Activated naive CD8-positive, alpha-beta T cell treated with anti-CD3 and anti-CD28 coated beads, Interleukin-2, amount 50 U/mL, for 24 hours (primary cell): ENCODE measurements around the gene CNFN.
A peak's percentile ranks its signal among the peaks of the same experiment; 100 is the strongest.

ENCODE experiments used
- ATAC-seq: fragments of 150-1000 bp; cut with Tn5 transposase; one replicate; pipeline ENCODE4 v1.10.0; 2021
- DNase-seq: peaks from one replicate; pipeline ENCODE4 v3.0.0; 2021
- H3K27ac Mint-ChIP-seq: one replicate; pipeline ENCODE4 v1.8.0; 2021; ENCODE audit warnings: mild to moderate bottlenecking, mixed read lengths
- H3K27me3 Mint-ChIP-seq: one replicate; pipeline ENCODE4 v1.8.0; 2021; ENCODE audit warnings: mixed read lengths
- H3K36me3 Mint-ChIP-seq: one replicate; pipeline ENCODE4 v1.8.0; 2021; ENCODE audit warnings: low read depth, mixed read lengths
- H3K4me1 Mint-ChIP-seq: one replicate; pipeline ENCODE4 v1.8.0; 2021; ENCODE audit warnings: mixed read lengths
- H3K4me3 Mint-ChIP-seq: one replicate; pipeline ENCODE4 v1.8.0; 2021; ENCODE audit warnings: mild to moderate bottlenecking, moderate library complexity, mixed read lengths
- H3K9me3 Mint-ChIP-seq: one replicate; pipeline ENCODE4 v1.8.0; 2021; ENCODE audit warnings: mixed read lengths

Gene CNFN

GRCh38 chr19:42389899-42390298 is at the start of gene CNFN:
Gene CNFN (minus strand): TSS chr19:42390297. CDS start chr19:42389037, 1,260 bp downstream.
- Mint-ChIP-seq H3K27me3 (peaks cover 39% of the 10 kb centered on the region), H3K36me3 (no peaks in the 10 kb centered on the region), H3K27ac (no peak within 1 kb of the TSS), H3K4me1 (peaks cover 7% of the 10 kb centered on the region), H3K4me3 (no peak within 1 kb of the TSS), H3K9me3 (no peaks in the 10 kb centered on the region)
- DNase-seq (no peak), ATAC-seq (no peak)

GRCh38 chr19:42436006-42436405 is 45.9 kb upstream of the CNFN start:
- Mint-ChIP-seq H3K27me3 (no peaks in the 10 kb centered on the region), H3K9me3 (no peaks in the 10 kb centered on the region), H3K36me3 (no peaks in the 10 kb centered on the region), H3K27ac (no peak overlapping the region), H3K4me1 (peaks cover 14% of the 10 kb centered on the region), H3K4me3 (no peak overlapping the region)
- ATAC-seq (no peak), DNase-seq (no peak)

- peaks cover 7% of the 10 kb centered on the region for H3K4me1 Mint-ChIP-seq
- no peaks in the 10 kb centered on the region for H3K27me3 Mint-ChIP-seq
- no peak overlapping the region for H3K27ac Mint-ChIP-seq
- no peaks in the 10 kb centered on the region for H3K36me3 Mint-ChIP-seq
- no peak for ATAC-seq
- H3K9me3 Mint-ChIP-seq: no peaks in the 10 kb centered on the region
- no peak overlapping the region for H3K4me3 Mint-ChIP-seq
- no peak for DNase-seq
These were observed 45.2 kb upstream of the CNFN start for GRCh38 chr19:42435316-42435715.

- Mint-ChIP-seq H3K4me1 (peaks cover 4% of the 10 kb centered on the region), H3K27me3 (no peaks in the 10 kb centered on the region), H3K9me3 (no peaks in the 10 kb centered on the region), H3K4me3 (no peak overlapping the region), H3K36me3 (no peaks in the 10 kb centered on the region), H3K27ac (no peak overlapping the region)
- DNase-seq (peak; percentile 73), ATAC-seq (peak; percentile 74)
These were observed 43.6 kb upstream of the CNFN start for GRCh38 chr19:42433503-42434260.

- Mint-ChIP-seq H3K27me3 (no peaks in the 10 kb centered on the region), H3K36me3 (no peaks in the 10 kb centered on the region), H3K27ac (no peak overlapping the region), H3K4me1 (no peaks in the 10 kb centered on the region), H3K9me3 (no peaks in the 10 kb centered on the region), H3K4me3 (no peak overlapping the region)
- DNase-seq (no peak), ATAC-seq (no peak)
These were observed 41.4 kb upstream of the CNFN start for GRCh38 chr19:42431486-42431885.

- ATAC-seq (no peak), DNase-seq (no peak)
- Mint-ChIP-seq H3K4me3 (no peak overlapping the region), H3K36me3 (no peaks in the 10 kb centered on the region), H3K4me1 (peaks cover 6% of the 10 kb centered on the region), H3K27ac (no peak overlapping the region), H3K27me3 (no peaks in the 10 kb centered on the region), H3K9me3 (no peaks in the 10 kb centered on the region)
These were observed 38.6 kb upstream of the CNFN start for GRCh38 chr19:42428676-42429075.

- Mint-ChIP-seq H3K4me1 (peaks cover 20% of the 10 kb centered on the region), H3K9me3 (no peaks in the 10 kb centered on the region), H3K27me3 (no peaks in the 10 kb centered on the region), H3K36me3 (no peaks in the 10 kb centered on the region), H3K27ac (no peak within 1 kb of the TSS), H3K4me3 (no peak within 1 kb of the TSS)
- DNase-seq (no peak), ATAC-seq (no peak)
These were observed 37.2 kb upstream of the CNFN start, which contains the start of gene LIPE for GRCh38 chr19:42427313-42427712. Gene LIPE (minus strand): TSS chr19:42427388. CDS start chr19:42427149, 239 bp downstream.

GRCh38 chr19:42426643-42427042 is 36.5 kb upstream of the CNFN start:
- H3K4me1 Mint-ChIP-seq: peaks cover 25% of the 10 kb centered on the region
- no peak overlapping the region for H3K27ac Mint-ChIP-seq
- H3K9me3 Mint-ChIP-seq: no peaks in the 10 kb centered on the region
- DNase-seq (no peak), ATAC-seq (no peak)
- no peak overlapping the region for H3K4me3 Mint-ChIP-seq
- no peaks in the 10 kb centered on the region for H3K27me3 Mint-ChIP-seq
- H3K36me3 Mint-ChIP-seq: peaks cover 1% of the 10 kb centered on the region

- Mint-ChIP-seq H3K4me1 (peaks cover 41% of the 10 kb centered on the region), H3K9me3 (no peaks in the 10 kb centered on the region), H3K27me3 (no peaks in the 10 kb centered on the region), H3K27ac (no peak overlapping the region), H3K4me3 (no peak overlapping the region), H3K36me3 (peaks cover 1% of the 10 kb centered on the region)
- ATAC-seq (no peak), DNase-seq (no peak)
These were observed 34.6 kb upstream of the CNFN start for GRCh38 chr19:42424712-42425131.

GRCh38 chr19:42424345-42424707 is 34.2 kb upstream of the CNFN start:
- Mint-ChIP-seq H3K4me3 (peak overlapping the region; percentile 95), H3K9me3 (no peaks in the 10 kb centered on the region), H3K27ac (no peak overlapping the region), H3K27me3 (no peaks in the 10 kb centered on the region), H3K4me1 (peaks cover 41% of the 10 kb centered on the region), H3K36me3 (peaks cover 1% of the 10 kb centered on the region)
- ATAC-seq: no peak
- DNase-seq: no peak

- DNase-seq (peak; percentile 93), ATAC-seq (peak; percentile 92)
- H3K36me3 Mint-ChIP-seq: peaks cover 3% of the 10 kb centered on the region
- H3K9me3 Mint-ChIP-seq: no peaks in the 10 kb centered on the region
- peaks cover 41% of the 10 kb centered on the region for H3K4me1 Mint-ChIP-seq
- peak overlapping the region; percentile 95 for H3K4me3 Mint-ChIP-seq
- no peaks in the 10 kb centered on the region for H3K27me3 Mint-ChIP-seq
- peak overlapping the region; percentile 88 for H3K27ac Mint-ChIP-seq
These were observed 33.6 kb upstream of the CNFN start for GRCh38 chr19:42423462-42424344.

GRCh38 chr19:42422901-42423461 is 32.9 kb upstream of the CNFN start:
- H3K27ac Mint-ChIP-seq: peak overlapping the region; percentile 88
- peaks cover 41% of the 10 kb centered on the region for H3K4me1 Mint-ChIP-seq
- ATAC-seq (peak; percentile 66), DNase-seq (peak; percentile 51)
- peak overlapping the region; percentile 95 for H3K4me3 Mint-ChIP-seq
- H3K27me3 Mint-ChIP-seq: no peaks in the 10 kb centered on the region
- peaks cover 6% of the 10 kb centered on the region for H3K36me3 Mint-ChIP-seq
- no peaks in the 10 kb centered on the region for H3K9me3 Mint-ChIP-seq

GRCh38 chr19:42422092-42422900 is 32.2 kb upstream of the CNFN start:
- ATAC-seq (no peak), DNase-seq (no peak)

GRCh38 chr19:42421591-42422031 is 31.5 kb upstream of the CNFN start:
- peaks cover 41% of the 10 kb centered on the region for H3K4me1 Mint-ChIP-seq
- no peak for ATAC-seq
- no peaks in the 10 kb centered on the region for H3K9me3 Mint-ChIP-seq
- H3K36me3 Mint-ChIP-seq: peaks cover 6% of the 10 kb centered on the region
- no peak overlapping the region for H3K27ac Mint-ChIP-seq
- DNase-seq: no peak
- no peaks in the 10 kb centered on the region for H3K27me3 Mint-ChIP-seq
- H3K4me3 Mint-ChIP-seq: peak overlapping the region; percentile 95

More at GRCh38 chr19:42422092-42422900, 32.2 kb upstream of the CNFN start:
- no peaks in the 10 kb centered on the region for H3K9me3 Mint-ChIP-seq
- peaks cover 6% of the 10 kb centered on the region for H3K36me3 Mint-ChIP-seq
- H3K27me3 Mint-ChIP-seq: no peaks in the 10 kb centered on the region
- peak overlapping the region; percentile 95 for H3K4me3 Mint-ChIP-seq
- H3K4me1 Mint-ChIP-seq: peaks cover 41% of the 10 kb centered on the region
- peak overlapping the region; percentile 88 for H3K27ac Mint-ChIP-seq
